HG02840 (cell line): ENCODE results near the gene FARP1.
"Not testable (repeated sequence)": the region's sequence is repeated elsewhere in the genome, so short reads cannot be mapped to it uniquely, and the experiment has no call there.

Source experiments
- ATAC-seq: cut with Tn5 transposase; IDR thresholded peaks from one replicate; pipeline ENCODE4 v1.9.1; 2021; ENCODE audit warnings: mild to moderate bottlenecking, moderate library complexity, moderate number of reproducible peaks; ENCODE audit not compliant: unreplicated experiment, low FRiP score

The FARP1 gene

DNA sequence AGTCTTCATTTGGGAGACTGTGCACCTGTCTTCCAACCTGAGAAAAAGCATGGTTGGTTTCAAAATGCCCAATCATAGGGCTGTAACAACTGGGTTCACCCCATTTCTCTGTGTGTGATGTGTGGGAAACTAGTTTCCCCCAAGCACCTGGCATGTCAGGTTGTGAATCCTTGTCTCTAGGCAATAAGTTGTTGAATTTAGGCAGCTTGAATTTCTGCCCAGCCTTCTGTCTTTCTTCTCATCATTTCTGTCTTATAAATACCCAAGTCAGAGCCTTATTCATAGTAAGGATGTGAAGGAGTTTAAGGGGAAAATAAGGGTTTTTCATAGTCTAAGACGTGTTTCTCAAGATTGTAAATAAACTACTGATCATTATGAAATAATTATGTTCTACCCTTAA, 204.9 kb downstream of the FARP1 start:
- no peak for ATAC-seq

DNA sequence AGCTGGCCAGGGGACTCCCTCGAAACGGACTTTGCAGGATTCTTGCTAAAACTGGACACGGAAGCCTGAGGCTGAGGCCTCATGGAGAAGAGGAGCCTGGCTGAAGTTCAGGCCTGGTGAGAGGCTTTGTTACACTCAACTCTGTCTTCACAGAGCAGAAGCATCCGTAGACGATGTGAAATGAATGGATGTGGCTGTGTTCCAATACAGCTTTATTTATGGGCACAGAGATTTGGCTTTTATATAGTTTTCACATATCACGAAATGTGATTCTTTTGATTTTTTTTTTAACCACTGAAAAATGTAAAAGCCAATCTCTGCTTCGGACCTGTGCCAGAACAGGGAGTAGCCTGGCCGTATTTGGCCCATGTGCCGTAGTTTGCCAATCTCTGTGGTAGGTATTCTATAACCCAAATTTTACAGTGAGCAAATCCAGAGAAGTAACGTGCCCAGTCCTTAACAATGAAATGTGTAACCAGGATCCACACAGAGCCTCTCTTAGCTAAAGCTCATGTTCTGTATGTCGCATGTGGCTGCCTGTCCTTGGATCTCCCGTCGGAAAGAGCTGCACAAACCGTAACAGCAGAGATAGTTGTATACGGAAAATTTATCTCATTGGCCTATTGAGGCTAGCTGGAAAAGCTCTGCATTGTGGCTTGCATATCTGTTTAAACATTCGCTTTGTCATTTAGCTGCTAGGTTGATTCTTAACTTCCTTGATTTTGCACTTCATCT, 205.7 kb downstream of the FARP1 start:
- no peak for ATAC-seq

DNA sequence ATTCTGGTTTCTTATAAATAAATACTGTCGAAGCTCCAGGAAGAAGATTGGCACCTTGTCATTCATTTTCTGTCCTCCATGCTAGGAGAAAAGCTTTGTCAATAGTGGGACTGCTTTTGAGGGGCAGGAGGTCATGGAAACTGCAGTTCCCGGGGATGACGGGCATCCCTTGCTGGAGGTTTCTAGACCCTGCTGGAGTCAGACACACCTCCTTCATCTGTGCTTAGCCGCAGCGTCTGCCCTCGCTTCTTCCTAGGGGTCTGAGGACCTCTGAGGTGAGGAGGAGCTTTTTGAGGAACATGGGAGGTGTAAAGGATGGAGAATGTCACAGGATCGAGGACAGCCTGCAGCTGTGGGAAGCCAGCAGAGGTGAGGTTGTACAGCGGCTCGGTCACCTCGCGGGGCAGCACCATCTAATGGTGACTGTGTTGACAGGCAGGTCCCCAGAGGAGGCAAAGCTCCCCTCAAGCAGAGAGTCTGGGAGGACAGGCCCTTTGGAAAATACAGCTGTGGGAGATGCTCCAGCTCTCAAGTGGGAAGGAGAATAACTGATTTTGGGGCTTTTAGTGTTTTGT, 206.9 kb downstream of the FARP1 start:
- no peak for ATAC-seq

DNA sequence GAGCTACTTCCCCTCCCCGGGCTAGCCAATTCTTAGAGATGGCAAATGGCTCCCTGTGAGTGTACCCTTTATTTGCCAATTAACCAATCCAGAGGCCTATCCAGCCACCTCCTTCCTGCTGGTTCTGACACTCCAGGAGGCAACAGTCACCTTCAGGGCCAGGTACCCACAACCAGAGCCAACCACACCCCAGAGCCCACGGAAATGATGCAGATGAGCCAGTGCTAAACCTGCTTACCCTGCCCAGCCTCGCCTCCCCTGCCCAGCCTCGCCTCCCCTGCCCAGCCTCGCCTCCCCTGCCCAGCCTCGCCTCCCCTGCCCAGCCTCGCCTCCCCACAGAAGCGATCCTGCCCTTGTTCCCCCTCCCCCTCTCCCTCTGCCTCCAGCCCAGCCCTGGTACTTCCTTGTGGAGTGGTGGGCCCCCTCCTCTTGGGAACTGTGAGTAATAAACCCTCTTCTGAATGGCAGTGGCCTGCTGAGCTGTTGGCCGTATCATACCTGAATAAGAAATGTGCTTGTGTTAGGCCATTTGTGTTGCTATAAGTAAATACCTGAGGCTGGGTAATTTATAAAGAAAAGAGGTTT, 207.9 kb downstream of the FARP1 start:
- no peak for ATAC-seq

DNA sequence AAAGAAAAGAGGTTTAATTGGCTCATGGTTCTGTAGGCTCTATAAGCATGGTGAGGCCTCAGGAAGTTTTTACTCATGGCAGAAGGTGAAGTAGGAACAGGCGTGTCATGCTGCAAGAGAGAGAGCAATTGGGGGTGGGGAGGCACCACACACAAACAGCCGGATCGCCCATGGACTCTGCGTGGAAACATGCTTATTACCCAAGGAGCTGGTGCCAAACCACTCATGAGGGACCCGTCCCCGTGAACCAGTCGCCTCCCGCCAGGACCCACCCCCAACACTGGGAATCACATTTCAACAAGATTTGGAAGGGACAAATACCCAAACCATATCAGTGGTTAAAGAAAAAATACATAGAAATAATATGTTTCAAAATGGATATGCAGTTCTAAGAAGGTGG, 208.7 kb downstream of the FARP1 start:
- no peak for ATAC-seq

DNA sequence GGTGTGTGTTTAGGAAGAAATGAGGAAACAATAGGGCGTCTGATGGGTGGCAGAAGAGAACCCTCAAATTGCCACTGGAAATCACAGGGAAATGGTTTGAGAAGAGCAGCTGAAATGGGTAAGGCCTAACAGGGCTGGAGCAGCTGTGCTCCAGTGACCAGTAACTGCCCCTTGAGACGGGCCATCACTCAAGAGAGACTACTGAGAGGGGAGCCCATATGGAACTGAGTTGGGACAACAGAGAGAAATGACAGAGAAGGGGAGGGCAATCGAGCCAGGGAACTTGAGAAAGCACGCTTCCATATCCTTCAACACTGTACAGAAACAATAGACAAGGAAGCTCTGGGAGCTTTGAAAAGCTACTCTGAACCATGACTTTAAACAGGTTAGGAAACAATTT, 209.3 kb downstream of the FARP1 start:
- no peak for ATAC-seq

DNA sequence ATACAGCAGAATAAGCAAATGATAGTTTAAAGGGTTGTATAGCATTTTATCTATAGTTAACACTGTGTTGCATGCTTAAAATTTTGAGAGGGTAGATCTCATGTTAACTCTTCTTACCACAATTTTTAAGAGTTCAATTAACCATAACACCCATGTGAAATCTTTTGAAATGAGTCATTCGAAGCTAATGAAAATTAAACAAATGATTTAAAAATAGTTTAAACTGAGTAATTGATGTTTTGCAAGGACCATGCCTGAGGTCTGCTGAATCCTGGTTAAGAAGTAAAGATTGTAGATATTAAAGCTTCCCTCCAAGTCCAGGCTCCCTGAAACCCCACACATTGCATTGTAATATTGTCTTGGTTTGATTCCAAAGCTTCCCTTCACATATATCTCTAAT, 210.9 kb downstream of the FARP1 start:
- ATAC-seq = no peak

DNA sequence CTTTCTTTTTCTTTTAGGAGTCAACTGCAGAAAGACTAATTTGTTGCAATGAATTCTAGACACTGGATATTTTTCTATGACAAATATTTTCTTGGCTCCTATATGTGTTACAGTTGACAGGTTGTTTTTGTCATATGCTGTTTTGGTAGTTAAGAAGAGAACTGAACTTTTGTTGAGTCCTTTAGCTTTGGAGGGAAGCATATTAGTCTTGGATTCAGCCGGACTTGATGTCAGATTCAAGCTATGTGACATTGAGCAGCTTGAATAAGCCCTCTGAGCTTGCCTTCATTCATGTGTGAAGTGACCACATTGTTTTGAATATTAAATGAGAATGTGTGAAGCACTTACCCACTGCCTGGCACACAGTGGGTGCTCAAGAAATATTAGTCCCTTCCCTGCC, 216.0 kb downstream of the FARP1 start:
- ATAC-seq = no peak

DNA sequence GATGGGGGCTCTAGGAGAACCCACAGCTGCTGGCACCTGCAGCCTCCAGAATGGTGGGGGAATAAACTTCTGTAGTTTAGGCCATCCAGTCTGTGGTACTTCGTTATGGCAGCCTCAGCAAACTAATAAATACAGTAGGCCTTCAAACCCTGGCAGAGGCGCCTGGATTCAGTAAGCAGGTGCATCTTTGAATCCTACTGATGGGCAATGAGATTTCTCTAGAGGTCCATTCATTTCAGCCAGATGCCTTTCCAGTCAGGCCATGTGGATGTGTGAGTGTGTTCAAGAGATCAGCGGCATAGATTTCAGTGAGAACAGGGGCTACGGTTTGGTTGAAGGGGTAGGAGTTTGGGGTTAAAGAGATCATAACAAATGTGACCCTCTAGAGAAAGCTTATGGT, 217.7 kb downstream of the FARP1 start:
- ATAC-seq = no peak

DNA sequence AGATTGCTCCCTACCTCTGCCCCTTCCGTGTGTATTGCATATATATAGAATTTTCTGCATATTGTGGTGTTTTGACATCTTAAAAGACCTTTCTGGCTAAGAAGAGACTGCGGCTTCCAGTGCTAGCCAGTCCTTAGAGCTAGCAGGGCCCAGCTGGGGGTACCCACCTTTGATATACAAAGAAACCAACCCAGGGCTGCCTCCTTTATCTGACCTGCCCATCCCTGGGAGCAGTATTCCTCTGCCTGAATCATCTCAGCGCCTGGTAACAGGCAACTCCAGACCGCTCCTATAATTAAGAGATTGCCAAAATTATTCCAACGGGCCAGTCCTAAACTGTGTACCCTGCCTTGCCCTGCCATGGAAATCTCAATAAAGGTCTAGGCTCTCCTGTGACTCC, 220.4 kb downstream of the FARP1 start:
- ATAC-seq = no peak

DNA sequence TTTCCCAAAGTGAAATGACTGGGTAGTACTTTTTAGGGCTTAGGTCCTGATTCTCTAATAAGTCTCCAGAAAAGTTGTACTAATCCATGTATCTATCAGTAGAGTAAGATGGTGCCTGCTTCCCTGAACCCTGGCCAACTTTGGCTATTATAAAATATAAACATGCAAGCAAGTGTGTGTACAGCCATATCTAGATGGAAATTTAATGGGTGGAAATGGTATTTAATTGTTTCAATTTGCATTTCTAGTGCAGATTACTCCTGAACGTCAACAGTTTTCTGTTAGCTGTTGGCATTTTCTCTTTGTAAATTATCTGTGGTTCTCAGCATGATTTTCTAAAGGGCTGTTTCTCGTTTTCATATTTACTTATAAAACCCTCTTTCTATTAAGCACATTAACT, 221.3 kb downstream of the FARP1 start:
- no peak for ATAC-seq

DNA sequence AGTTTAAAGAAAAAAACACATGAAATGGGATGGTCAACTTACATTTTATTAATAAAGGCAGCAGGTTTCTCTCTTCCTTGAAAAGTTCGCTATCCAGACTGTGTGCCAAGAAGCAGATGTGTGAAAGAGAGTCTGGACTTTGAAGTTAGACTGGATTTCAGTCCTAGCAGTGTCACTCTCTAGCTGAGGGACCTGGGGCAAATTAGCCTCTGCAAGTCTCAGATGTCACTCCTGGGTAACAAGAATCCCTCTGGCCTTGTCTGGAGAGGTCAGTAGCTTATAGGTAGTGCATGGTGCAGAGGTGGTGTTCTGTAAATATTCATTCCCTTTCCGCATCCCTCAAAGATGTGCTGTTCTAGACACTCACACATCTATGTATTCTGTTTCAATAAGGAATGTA, 221.8 kb downstream of the FARP1 start:
- no peak for ATAC-seq

DNA sequence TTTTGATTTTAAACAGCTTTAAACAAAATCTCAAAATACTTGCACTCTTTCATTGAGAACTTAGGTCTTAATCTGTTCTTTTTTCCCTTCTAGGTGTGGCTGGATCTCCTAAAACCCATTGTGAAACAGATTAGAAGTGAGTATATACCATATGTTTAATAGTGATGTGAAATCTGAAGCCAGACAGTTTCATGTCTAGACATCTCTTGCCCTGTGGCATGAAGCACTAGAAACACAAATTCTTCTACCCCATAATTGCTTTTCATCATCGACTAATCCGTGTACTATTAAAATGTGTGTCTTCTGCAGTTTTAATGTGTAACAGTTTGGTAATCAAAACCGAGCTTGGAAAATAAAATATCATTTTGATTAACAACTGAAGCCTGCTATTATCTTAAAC, 222.4 kb downstream of the FARP1 start:
- ATAC-seq = no peak

DNA sequence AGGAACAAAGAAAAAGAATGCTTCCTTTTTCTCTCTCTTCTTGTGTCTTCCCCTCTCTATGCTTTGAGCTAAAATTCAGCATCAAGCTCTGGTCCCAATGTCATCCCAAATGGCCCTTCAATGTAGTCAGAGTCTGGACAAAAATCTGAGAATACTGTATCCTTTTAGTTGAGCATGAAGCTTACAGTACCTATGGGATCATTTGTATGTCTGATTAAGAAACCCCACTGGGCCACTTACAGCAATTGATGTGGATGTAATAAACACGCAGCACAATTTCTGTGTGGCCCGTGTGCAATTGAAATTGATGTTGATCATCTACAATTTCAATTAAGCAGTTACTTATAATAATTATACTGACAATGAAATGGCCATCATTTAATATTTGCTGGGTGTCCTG, 223.1 kb downstream of the FARP1 start:
- no peak for ATAC-seq

DNA sequence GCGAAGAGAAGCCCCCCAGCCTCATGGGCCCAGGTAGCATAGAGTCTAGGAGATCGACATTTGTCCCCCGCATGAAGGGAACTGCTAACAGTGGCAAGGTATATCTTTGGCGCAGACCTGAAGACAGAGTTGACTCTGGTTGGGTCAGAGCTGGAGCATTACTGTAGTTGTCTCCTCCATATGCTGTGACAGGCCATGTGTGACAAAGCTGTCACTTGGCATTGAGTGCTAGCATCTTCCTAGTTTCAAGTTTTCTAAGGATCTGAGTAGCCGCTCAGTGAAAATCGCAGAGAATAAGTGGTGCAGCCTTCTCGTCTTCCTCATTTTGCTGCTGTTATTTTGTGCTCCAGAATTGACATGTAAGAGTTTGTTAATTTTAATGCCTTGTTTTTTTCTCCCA, 223.5 kb downstream of the FARP1 start:
- ATAC-seq = no peak

DNA sequence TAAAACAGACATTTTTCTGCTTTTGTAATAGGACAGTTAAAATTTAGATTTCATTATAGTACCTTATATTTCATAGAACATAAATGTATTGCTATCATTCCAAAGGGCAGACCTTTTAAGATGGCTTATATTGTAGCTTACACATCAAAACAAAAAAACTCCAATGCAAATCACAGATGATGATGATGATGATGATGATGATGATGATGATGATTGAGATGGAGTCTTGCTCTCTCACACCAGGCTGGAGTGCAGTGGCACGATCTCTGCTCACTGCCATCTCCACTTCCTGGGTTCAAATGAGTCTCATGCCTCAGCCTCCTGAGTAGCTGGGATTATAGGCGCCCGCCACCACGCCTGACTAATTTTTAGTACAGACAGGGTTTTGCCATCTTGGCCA, 224.1 kb downstream of the FARP1 start:
- ATAC-seq = no peak

DNA sequence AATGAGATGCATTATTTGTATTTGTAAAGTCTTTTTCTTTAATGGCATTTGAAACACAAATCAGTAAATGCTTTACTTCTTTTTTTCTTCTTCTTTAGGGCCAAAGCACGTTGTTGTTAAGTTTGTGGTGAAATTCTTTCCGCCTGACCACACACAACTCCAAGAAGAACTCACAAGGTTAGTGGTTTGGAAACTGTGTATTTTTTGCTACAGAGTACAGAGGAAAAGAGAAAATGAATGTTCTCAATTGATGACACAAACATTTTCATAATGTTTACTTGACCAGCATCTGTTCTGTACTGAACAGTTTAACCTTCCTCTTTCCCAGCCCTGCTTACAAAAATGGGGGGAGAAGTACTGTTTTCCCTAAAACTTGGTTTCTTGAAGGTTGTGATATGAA, 225.1 kb downstream of the FARP1 start:
- no peak for ATAC-seq

DNA sequence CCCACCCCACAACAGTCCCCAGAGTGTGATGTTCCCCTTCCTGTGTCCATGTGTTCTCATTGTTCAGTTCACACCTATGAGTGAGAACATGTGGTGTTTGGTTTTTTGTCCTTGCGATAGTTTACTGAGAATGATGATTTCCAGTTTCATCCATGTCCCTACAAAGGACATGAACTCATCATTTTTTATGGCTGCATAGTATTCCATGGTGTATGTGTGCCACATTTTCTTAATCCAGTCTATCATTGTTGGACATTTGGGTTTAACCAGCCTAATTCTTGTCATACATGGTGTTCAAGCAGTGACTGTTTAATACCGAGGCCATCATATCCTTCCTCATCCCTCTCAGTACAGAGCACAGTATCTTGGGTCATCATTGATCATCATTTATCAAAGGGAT, 226.6 kb downstream of the FARP1 start:
- ATAC-seq = not testable (repeated sequence)

DNA sequence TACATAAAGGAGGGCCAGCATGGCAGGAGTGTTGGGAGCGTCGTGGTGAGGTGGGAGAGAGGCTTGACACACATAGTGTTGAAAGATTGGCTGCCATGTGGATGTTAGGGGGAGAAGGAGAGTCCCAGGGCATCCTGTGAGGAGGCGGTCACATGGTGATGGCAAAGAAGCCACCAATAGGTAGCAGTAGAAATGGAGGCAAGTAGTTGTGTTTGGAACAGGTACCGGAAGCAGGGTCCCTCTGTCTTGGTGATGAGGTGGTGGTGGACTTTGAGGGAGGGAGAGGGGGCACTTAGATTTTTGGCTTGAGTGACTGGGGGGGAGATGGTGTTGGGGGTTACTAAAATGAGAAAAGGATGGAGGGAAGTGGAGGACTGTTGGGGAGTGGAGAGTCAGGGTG, 227.4 kb downstream of the FARP1 start:
- no peak for ATAC-seq

DNA sequence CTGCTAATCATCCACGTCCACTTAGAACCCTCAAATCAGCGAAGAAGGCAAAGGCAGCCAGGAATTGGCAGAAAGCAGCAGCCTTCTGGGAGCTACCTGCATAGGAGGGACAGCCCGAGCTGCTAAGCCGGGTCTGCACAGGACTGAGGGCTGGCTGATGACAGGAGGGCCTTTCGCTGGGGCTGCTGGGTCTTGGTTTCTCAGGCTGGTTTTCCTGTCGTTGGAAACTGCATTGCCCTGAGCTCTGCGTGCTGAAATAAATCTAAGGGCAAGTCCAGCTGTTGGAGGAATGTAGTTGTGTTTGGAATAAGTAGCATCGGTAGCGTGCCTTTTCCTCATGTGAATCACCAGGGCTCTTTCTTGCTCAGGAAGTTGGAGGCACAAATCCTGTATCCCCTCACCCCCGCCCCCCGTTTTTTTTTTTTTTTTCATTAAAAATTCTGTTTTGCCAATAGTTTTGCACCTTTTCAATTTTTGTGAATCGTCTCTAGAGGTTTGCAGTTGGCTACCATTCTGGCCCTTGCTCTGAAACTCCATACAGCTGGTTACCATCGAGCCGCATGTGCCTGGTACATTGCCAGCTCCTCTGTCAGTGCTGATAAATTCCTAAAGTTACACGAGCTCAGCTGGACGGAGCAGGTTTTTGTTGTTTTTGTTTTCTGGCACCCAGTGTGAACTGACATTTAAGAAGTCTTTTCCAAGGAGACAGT, 228.1 kb downstream of the FARP1 start:
- ATAC-seq = no peak

DNA sequence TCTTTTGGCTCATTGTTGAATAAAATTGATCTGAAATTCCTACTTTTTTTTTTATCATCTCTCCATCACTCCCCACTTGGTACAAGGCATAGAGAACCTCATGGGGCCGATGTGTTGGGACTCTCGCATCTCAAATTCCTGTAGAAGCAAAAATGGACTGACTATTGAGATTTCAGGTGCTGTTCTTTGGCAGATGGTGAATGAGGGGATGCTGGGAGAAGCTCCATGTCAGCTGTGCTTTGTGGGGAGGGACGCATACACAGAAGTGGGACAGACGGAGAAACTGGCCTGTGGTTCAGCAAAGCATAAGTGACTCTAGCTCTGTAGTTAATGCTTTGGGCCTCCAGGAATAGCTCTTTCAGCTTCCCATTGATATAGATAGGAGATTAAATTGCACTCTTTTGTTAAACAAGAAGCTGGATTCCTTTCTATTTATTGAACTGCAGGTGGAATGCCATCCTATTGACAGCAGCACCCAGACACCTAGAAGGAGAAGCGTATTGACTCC, 228.7 kb downstream of the FARP1 start:
- ATAC-seq = no peak
